Adrenal gland (tissue), 5 donors: Measurements from ENCODE around the gene LMBRD1.

ENCODE experiments used
- POLR2A ChIP-seq, 2 donors: fragments of 450-650 bp; IDR thresholded peaks; one replicate each; pipeline ENCODE4 v1.6.1; 2017; ENCODE audit warnings: antibody characterized with exemption in 2 of 2, mild to moderate bottlenecking in 2 of 2, moderate library complexity in 1 of 2
- TF ChIP-seq, protein P1 (sequence below), 6 experiments: fragments of 450-650 bp in 4 of 6; fragments of 200-600 bp in 2 of 6; sonication (generic) in 1 of 6; IDR thresholded peaks; 1 replicate in 5 of 6; 2 replicates in 1 of 6; pipeline versions ENCODE4 v1.5.1 to v1.8.0; 2016 to 2021; ENCODE audit warnings: antibody characterized with exemption in 6 of 6, mild to moderate bottlenecking in 2 of 6, moderate library complexity in 1 of 6
- donor health status: DM: no; HTN: no; CAD: no.

DNA sequence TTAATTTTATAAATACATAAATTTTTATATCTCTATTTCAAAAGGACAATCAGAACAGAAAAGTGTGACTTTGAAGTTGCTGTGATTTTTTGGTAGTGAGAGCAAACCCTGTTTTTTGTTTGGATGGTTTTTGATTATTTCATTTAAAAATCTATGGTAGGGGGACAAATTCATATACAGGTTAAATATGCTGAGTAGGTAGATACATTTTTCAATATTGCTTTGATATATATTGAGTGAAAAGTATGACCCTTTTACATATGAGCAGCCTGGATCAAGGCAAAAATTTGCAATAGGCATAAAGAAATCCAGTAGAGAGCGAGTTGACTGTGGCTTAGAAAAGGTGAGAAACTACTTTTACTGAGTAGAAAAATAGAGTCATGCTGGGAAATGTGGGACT, 132.3 kb downstream of the LMBRD1 start:
- TF ChIP-seq, protein P1, sequence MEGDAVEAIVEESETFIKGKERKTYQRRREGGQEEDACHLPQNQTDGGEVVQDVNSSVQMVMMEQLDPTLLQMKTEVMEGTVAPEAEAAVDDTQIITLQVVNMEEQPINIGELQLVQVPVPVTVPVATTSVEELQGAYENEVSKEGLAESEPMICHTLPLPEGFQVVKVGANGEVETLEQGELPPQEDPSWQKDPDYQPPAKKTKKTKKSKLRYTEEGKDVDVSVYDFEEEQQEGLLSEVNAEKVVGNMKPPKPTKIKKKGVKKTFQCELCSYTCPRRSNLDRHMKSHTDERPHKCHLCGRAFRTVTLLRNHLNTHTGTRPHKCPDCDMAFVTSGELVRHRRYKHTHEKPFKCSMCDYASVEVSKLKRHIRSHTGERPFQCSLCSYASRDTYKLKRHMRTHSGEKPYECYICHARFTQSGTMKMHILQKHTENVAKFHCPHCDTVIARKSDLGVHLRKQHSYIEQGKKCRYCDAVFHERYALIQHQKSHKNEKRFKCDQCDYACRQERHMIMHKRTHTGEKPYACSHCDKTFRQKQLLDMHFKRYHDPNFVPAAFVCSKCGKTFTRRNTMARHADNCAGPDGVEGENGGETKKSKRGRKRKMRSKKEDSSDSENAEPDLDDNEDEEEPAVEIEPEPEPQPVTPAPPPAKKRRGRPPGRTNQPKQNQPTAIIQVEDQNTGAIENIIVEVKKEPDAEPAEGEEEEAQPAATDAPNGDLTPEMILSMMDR (IDR thresholded peaks at IDR 0.05) = no peak
- no peak for TF ChIP-seq POLR2A (IDR thresholded peaks at IDR 0.05)
